Measurements from ENCODE around the gene CNGA4. TPM values are rescaled to one million over a fixed set of nuclear protein-coding genes. Genes with fewer than 3 reads are reported as not detected.

The CNGA4 gene
- total RNA-seq, 2 donors from 2014 or later: not detected

DNA sequence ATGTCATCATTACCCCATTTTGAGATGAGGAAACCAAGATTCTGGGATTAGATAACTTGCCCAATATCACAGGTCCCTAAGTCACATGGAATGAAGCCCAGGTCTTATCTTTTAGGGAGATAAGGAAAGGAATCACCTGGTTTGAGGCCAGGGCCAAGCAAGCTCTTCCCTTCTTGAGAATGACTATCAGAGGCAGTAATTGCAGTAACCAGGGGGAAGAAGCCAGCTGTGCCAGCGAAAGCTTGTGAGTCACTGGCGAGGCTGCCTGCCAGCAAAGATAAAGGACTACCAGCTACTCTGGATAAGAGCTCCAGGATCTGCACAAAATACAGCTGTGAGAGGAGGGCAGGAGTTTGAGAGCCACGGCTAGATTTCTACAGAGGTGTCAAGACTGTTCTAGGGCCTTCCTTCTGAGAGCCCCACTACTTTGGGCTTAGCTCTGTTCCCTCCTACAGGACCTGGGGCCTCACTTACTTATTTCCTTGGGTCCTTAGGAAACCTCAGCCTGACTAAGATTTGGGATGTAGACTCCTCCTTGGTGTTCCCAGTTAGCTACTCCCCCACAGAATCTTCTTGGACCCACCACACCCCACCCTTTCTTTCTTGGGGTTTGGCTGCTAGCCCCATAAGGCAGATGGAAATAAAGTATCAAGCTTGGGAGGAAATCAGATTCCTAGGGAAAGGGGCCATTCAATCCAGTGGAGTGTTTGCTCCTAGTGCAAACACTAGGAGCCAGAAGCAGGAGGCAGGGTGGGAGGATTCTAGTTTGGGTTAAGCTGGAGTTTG lies 11.1 kb downstream of the CNGA4 start:
- no peak for DNase-seq (ENCODE audit: low spot score)
- peak overlapping the region; percentile 15 to 56 for H3K27ac ChIP-seq
- H3K4me1 ChIP-seq (ENCODE audit: control insufficient read depth in 1 of 2, low read depth in 2 of 2): peaks cover 0 to 9% of the 10 kb centered on the region in 2 donors

DNA sequence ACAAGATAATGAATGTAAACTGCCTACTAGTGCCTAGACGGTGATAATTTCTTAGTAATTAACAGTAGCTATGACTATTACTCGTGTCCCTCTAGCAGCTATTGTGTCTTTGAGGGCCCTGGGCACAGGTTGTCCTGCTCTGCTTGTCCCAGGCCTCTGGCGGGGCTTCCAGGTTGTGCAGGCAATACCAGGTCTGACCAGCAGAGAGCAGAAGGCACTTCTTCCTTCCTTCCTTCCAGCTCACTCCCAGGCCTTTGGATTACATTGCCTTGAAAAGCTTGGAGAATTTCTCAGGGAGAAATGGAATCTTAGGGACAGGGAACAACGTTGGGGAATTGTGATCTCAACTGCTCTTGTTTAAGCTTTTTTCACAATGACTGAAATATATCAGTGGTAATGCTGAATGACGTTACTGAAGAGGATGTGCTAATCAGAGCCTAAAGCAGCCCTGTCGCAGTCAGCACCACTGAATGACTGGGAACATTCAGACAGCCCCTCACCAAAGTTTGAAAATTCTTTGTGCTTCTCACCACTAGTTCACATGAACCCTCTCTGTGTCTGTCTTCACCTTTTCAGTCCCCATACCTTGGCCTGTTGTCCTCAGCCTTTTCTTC lies 12.3 kb downstream of the CNGA4 start:
- no peaks in the 10 kb centered on the region for H3K9me3 ChIP-seq
- no peak overlapping the region for H3K4me3 ChIP-seq
- no peak for DNase-seq (ENCODE audit: low spot score)
- no peak overlapping the region for H3K27ac ChIP-seq
- peaks cover 0 to 9% of the 10 kb centered on the region in 2 donors for H3K4me1 ChIP-seq (ENCODE audit: control insufficient read depth in 1 of 2, low read depth in 2 of 2)
- H3K27me3 ChIP-seq (replicated peaks; ENCODE audit: insufficient read depth): no peaks in the 10 kb centered on the region
- TF ChIP-seq, protein P1, sequence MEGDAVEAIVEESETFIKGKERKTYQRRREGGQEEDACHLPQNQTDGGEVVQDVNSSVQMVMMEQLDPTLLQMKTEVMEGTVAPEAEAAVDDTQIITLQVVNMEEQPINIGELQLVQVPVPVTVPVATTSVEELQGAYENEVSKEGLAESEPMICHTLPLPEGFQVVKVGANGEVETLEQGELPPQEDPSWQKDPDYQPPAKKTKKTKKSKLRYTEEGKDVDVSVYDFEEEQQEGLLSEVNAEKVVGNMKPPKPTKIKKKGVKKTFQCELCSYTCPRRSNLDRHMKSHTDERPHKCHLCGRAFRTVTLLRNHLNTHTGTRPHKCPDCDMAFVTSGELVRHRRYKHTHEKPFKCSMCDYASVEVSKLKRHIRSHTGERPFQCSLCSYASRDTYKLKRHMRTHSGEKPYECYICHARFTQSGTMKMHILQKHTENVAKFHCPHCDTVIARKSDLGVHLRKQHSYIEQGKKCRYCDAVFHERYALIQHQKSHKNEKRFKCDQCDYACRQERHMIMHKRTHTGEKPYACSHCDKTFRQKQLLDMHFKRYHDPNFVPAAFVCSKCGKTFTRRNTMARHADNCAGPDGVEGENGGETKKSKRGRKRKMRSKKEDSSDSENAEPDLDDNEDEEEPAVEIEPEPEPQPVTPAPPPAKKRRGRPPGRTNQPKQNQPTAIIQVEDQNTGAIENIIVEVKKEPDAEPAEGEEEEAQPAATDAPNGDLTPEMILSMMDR (IDR thresholded peaks at IDR 0.05): peak; percentile 81
- no peaks in the 10 kb centered on the region for H3K36me3 ChIP-seq
- no peak for ATAC-seq (ENCODE audit: insufficient number of reproducible peaks, low FRiP score, low read depth)

More for the DNA sequence above, 11.1 kb downstream of the CNGA4 start:
- no peaks in the 10 kb centered on the region for H3K36me3 ChIP-seq
- TF ChIP-seq, protein P1 (IDR thresholded peaks at IDR 0.05): no peak
- H3K27me3 ChIP-seq (replicated peaks; ENCODE audit: insufficient read depth): no peaks in the 10 kb centered on the region
- peak; percentile 60 for ATAC-seq (ENCODE audit: insufficient number of reproducible peaks, low FRiP score, low read depth)
- no peak overlapping the region for H3K4me3 ChIP-seq
- H3K9me3 ChIP-seq: no peaks in the 10 kb centered on the region

DNA sequence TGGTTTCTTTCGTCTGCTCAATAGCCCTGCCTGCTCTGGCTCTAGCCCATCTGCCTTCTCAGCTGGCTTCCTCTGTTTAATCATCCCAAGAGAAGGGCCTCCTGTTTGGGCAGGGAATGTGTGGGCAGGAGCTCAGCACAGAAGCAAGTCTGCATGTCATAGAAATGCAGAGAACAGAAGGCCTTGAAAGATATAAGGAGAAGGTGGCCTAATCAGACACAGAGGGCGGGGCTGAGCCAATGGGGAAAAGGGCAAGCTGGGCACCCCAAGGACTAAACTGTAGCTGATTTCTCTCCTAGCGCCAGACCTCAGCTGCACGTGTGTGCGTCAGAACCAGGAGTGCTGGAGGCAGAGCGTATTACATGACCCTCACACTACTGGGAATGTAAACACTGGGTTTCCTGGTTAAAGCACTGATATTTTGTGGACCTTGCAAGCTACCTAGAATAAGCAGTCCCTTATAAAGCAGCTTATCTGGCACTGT lies 13.1 kb downstream of the CNGA4 start:
- no peaks in the 10 kb centered on the region for H3K9me3 ChIP-seq
- H3K27ac ChIP-seq: no peak overlapping the region
- no peaks in the 10 kb centered on the region for H3K27me3 ChIP-seq (replicated peaks; ENCODE audit: insufficient read depth)
- no peak overlapping the region for H3K4me3 ChIP-seq
- peaks cover 0 to 9% of the 10 kb centered on the region in 2 donors for H3K4me1 ChIP-seq (ENCODE audit: control insufficient read depth in 1 of 2, low read depth in 2 of 2)
- no peaks in the 10 kb centered on the region for H3K36me3 ChIP-seq
- TF ChIP-seq, protein P1 (IDR thresholded peaks at IDR 0.05): no peak
- no peak for DNase-seq (ENCODE audit: low spot score)
- ATAC-seq (ENCODE audit: insufficient number of reproducible peaks, low FRiP score, low read depth): no peak

DNA sequence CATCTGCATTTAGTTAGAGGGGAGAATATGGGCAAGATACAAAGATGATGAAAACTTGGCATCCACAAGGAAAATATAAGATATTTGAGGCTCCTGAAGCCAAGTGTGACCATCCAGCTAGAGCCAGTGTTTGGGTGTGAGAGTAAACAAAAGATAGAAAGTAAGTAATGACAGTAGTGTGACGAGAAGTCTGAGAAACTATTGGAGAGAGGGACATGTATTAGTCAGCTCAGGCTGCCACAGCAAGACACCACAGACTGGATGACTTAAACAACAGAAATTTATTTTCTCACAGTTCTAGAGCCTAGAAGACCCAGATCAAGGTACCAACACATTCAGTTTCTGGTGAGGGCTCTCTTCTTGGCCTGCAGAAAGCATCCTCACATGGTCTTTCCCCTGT lies 14.3 kb downstream of the CNGA4 start:
- no peak overlapping the region for H3K4me3 ChIP-seq
- H3K27ac ChIP-seq: no peak overlapping the region
- no peaks in the 10 kb centered on the region for H3K9me3 ChIP-seq
- no peaks in the 10 kb centered on the region for H3K36me3 ChIP-seq
- no peaks in the 10 kb centered on the region for H3K27me3 ChIP-seq (replicated peaks; ENCODE audit: insufficient read depth)
- H3K4me1 ChIP-seq (ENCODE audit: control insufficient read depth in 1 of 2, low read depth in 2 of 2): peaks cover 0 to 9% of the 10 kb centered on the region in 2 donors
- ATAC-seq (ENCODE audit: insufficient number of reproducible peaks, low FRiP score, low read depth) (no peak), DNase-seq (ENCODE audit: low spot score) (no peak)
- TF ChIP-seq, protein P1 (IDR thresholded peaks at IDR 0.05): no peak

DNA sequence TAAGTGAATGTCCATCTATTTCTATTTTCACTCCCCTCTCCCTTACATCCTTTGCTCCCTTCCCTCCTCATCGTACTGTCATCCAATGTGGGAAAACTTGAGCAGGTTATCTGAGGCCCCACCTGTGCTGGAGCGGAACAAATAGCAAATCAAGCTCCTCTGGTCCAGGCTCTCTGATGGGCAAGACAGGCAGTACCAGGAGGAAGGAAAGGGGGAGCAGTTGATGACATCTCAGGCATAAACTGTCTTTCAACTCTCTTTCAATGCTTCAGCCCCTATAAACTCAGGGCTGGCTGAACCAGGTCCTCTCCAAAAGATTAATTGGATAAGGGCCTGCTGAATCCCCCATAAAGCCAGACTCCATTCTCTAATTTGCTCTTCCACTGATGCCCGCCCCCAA lies 19.3 kb downstream of the CNGA4 start:
- Histone ChIP-seq H3K4me3 (no peak overlapping the region), H3K36me3 (no peaks in the 10 kb centered on the region), H3K27me3 (replicated peaks; ENCODE audit: insufficient read depth) (no peaks in the 10 kb centered on the region), H3K27ac (no peak overlapping the region), H3K9me3 (no peaks in the 10 kb centered on the region), H3K4me1 (ENCODE audit: control insufficient read depth in 1 of 2, low read depth in 2 of 2) (peaks cover 3 to 16% of the 10 kb centered on the region in 2 donors)
- no peak for ATAC-seq (ENCODE audit: insufficient number of reproducible peaks, low FRiP score, low read depth)
- no peak for DNase-seq (ENCODE audit: low spot score)
- TF ChIP-seq, protein P1 (IDR thresholded peaks at IDR 0.05): no peak
